Keratinocyte (primary cell): ENCODE data around the gene PRKCA. TPM values are rescaled to one million over a fixed set of nuclear protein-coding genes. Genes with fewer than 3 reads are reported as not detected.

Experiments used
- DNase-seq: peaks from one replicate; pipeline ENCODE4 v3.0.0-alpha.2; 2011; ENCODE audit warnings: low read depth, missing footprints, low spot score
- FAIRE-seq: peaks from 2 replicates; lab custom pipeline; 2011; peaks lifted over from hg19 to GRCh38; lab: Jason Lieb, UNC
- H2AFZ ChIP-seq: 2 replicates; pipeline ENCODE4 v1.6.0; 2012; ENCODE audit warnings: low read length, control low read depth, inconsistent platforms; ENCODE audit not compliant: control insufficient read depth
- H3K27ac ChIP-seq: 2 replicates; pipeline ENCODE4 v1.5.1; 2011; ENCODE audit warnings: low read length; ENCODE audit not compliant: control insufficient read depth, insufficient read depth
- H3K27me3 ChIP-seq: 3 replicates; pipeline ENCODE4 v1.6.0; 2011; ENCODE audit warnings: low read length; ENCODE audit not compliant: control insufficient read depth, insufficient read depth; ENCODE audit errors: extremely low read depth
- H3K36me3 ChIP-seq, 2 experiments: 2 replicates in 1 of 2; 3 replicates in 1 of 2; pipeline ENCODE4 v1.5.1; 2011; ENCODE audit warnings: low read length in 2 of 2, mild to moderate bottlenecking in 1 of 2; ENCODE audit not compliant: control insufficient read depth in 2 of 2, insufficient read depth in 2 of 2; ENCODE audit errors: extremely low read depth in 1 of 2
- H3K4me1 ChIP-seq: 3 replicates; pipeline ENCODE4 v1.5.1; 2011; ENCODE audit warnings: low read length; ENCODE audit not compliant: control insufficient read depth, insufficient read depth; ENCODE audit errors: extremely low read depth
- H3K4me2 ChIP-seq: 3 replicates; pipeline ENCODE4 v1.6.0; 2011; ENCODE audit warnings: low read depth, low read length; ENCODE audit not compliant: control insufficient read depth, insufficient read depth; ENCODE audit errors: extremely low read depth
- H3K4me3 ChIP-seq, 3 experiments: fragments of 200-600 bp in 1 of 3; sonication (generic) in 1 of 3; 2 replicates in 2 of 3; 3 replicates in 1 of 3; pipeline ENCODE4 v1.5.1; 2011 to 2016; ENCODE audit warnings: low read length in 3 of 3, mild to moderate bottlenecking in 3 of 3, control low read depth in 2 of 3, inconsistent platforms in 1 of 3, low read depth in 1 of 3, mixed read lengths in 1 of 3, mixed run types in 1 of 3, moderate library complexity in 1 of 3; ENCODE audit not compliant: control insufficient read depth in 2 of 3, insufficient read depth in 2 of 3; ENCODE audit errors: extremely low read depth in 1 of 3
- H3K79me2 ChIP-seq: 2 replicates; pipeline ENCODE4 v1.6.0; 2012; ENCODE audit warnings: low read length; ENCODE audit not compliant: control insufficient read depth, insufficient read depth
- H3K9ac ChIP-seq: 3 replicates; pipeline ENCODE4 v1.6.0; 2011; ENCODE audit warnings: low read length; ENCODE audit not compliant: control insufficient read depth, insufficient read depth; ENCODE audit errors: extremely low read depth
- H3K9me1 ChIP-seq: 3 replicates; pipeline ENCODE4 v1.6.0; 2011; ENCODE audit warnings: low read length; ENCODE audit not compliant: control insufficient read depth, insufficient read depth; ENCODE audit errors: extremely low read depth
- H3K9me3 ChIP-seq: 2 replicates; pipeline ENCODE4 v1.5.1; 2012; ENCODE audit warnings: low read depth, low read length; ENCODE audit not compliant: control insufficient read depth
- H4K20me1 ChIP-seq: 3 replicates; pipeline ENCODE4 v1.6.0; 2011; ENCODE audit warnings: low read length; ENCODE audit not compliant: control insufficient read depth, insufficient read depth; ENCODE audit errors: extremely low read depth
- CTCF ChIP-seq, 3 experiments: IDR thresholded peaks in 1 of 3; conservative IDR thresholded peaks in 1 of 3; optimal IDR thresholded peaks in 1 of 3; 2 replicates in 2 of 3; 3 replicates in 1 of 3; pipeline versions ENCODE3 to v1.5.1; 2011; ENCODE audit warnings: low read length in 3 of 3, mild to moderate bottlenecking in 3 of 3, moderate library complexity in 2 of 3, control low read depth in 1 of 3, inconsistent platforms in 1 of 3; ENCODE audit not compliant: insufficient read depth in 2 of 3; ENCODE audit errors: extremely low read depth in 1 of 3
- EZH2 ChIP-seq: IDR thresholded peaks from one replicate; pipeline ENCODE4 v1.6.1; 2012; ENCODE audit warnings: inconsistent platforms, mild to moderate bottlenecking, low read length, moderate library complexity
- dilution Hi-C: fragments of 300-500 bp; cut with MboI; formaldehyde crosslinking; loops from one replicate; pipeline ENCODE4 v1.7.0; 2020; ENCODE audit warnings: low sequenced_read_pairs; ENCODE audit not compliant: extremely low pct_ligation_motif_present
- polyA plus RNA-seq, 5 experiments: library from polyadenylated mRNA; depleted of rRNA in 3 of 5; stranded (reverse) in 3 of 5; stranded (forward) in 1 of 5; unstranded in 1 of 5; fragments of >200 nt; gene quantifications; 1 replicate in 1 of 5; 2 replicates in 3 of 5; 3 replicates in 1 of 5; pipeline versions ENCODE4 v1.2.1 to v1.2.3, GENCODE V29; 2011 to 2012; ENCODE audit warnings: missing spikeins in 2 of 5, low read depth in 1 of 5, low replicate concordance in 1 of 5

Gene PRKCA
- polyA plus RNA-seq, 1 donor (not counting 4 experiments of a cell fraction or from before 2014, with no cell fraction given): 3.6 TPM

GRCh38 chr17:66260275-66260674 lies 42.1 kb upstream of the PRKCA start:
- H3K9me1 ChIP-seq: no peaks in the 10 kb centered on the region
- dilution Hi-C loops: no loop called here
- FAIRE-seq: no peak

GRCh38 chr17:66260688-66261087 lies 41.7 kb upstream of the PRKCA start:
- H3K4me3 ChIP-seq: no peak overlapping the region
- no peak overlapping the region for H3K9ac ChIP-seq
- H3K9me1 ChIP-seq: no peaks in the 10 kb centered on the region
- no peak for TF ChIP-seq EZH2
- no peak for TF ChIP-seq CTCF (optimal IDR thresholded peaks at IDR 0.05 in 1 of 3, IDR thresholded peaks at IDR 0.05 in 1 of 3, conservative IDR thresholded peaks at IDR 0.05 in 1 of 3; ENCODE audit: extremely low read depth in 1 of 3, insufficient read depth in 2 of 3, low read length in 3 of 3)
- H3K36me3 ChIP-seq: no peaks in the 10 kb centered on the region
- no peaks in the 10 kb centered on the region for H3K9me3 ChIP-seq
- no peaks in the 10 kb centered on the region for H3K79me2 ChIP-seq
- H3K4me2 ChIP-seq: no peak overlapping the region
- H3K27ac ChIP-seq: no peak overlapping the region
- peaks cover 4% of the 10 kb centered on the region for H3K27me3 ChIP-seq
- no peak for FAIRE-seq
- no peak overlapping the region for H2AFZ ChIP-seq
- no peaks in the 10 kb centered on the region for H4K20me1 ChIP-seq
- no peak for DNase-seq
- H3K4me1 ChIP-seq: no peaks in the 10 kb centered on the region
- dilution Hi-C loops: no loop called here

More at GRCh38 chr17:66260275-66260674, 42.1 kb upstream of the PRKCA start:
- Histone ChIP-seq H4K20me1 (no peaks in the 10 kb centered on the region), H3K9me3 (no peaks in the 10 kb centered on the region), H3K79me2 (no peaks in the 10 kb centered on the region), H3K27me3 (peaks cover 4% of the 10 kb centered on the region), H3K27ac (no peak overlapping the region), H3K4me2 (no peak overlapping the region), H3K4me3 (no peak overlapping the region), H3K4me1 (no peaks in the 10 kb centered on the region), H2AFZ (no peak overlapping the region), H3K9ac (no peak overlapping the region), H3K36me3 (no peaks in the 10 kb centered on the region)
- no peak for DNase-seq
- no peak for TF ChIP-seq CTCF (optimal IDR thresholded peaks at IDR 0.05 in 1 of 3, IDR thresholded peaks at IDR 0.05 in 1 of 3, conservative IDR thresholded peaks at IDR 0.05 in 1 of 3; ENCODE audit: extremely low read depth in 1 of 3, insufficient read depth in 2 of 3, low read length in 3 of 3)
- no peak for TF ChIP-seq EZH2
